ENCODE data around the gene SYTL2.

- TF ChIP-seq POLR2A (IDR thresholded peaks at IDR 0.05) (no peak), POLR2AphosphoS5 (IDR thresholded peaks at IDR 0.05) (no peak), EP300 (IDR thresholded peaks at IDR 0.05) (no peak)
- TF ChIP-seq, protein P1, sequence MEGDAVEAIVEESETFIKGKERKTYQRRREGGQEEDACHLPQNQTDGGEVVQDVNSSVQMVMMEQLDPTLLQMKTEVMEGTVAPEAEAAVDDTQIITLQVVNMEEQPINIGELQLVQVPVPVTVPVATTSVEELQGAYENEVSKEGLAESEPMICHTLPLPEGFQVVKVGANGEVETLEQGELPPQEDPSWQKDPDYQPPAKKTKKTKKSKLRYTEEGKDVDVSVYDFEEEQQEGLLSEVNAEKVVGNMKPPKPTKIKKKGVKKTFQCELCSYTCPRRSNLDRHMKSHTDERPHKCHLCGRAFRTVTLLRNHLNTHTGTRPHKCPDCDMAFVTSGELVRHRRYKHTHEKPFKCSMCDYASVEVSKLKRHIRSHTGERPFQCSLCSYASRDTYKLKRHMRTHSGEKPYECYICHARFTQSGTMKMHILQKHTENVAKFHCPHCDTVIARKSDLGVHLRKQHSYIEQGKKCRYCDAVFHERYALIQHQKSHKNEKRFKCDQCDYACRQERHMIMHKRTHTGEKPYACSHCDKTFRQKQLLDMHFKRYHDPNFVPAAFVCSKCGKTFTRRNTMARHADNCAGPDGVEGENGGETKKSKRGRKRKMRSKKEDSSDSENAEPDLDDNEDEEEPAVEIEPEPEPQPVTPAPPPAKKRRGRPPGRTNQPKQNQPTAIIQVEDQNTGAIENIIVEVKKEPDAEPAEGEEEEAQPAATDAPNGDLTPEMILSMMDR (IDR thresholded peaks at IDR 0.05): no peak
These were observed 30.8 kb downstream of the SYTL2 start for GRCh38 chr11:85779956-85780640.
